ENCODE results near the gene LGR4.
"Not testable (repeated sequence)": the region's sequence is repeated elsewhere in the genome, so short reads cannot be mapped to it uniquely, and the experiment has no call there.

Gene LGR4

GRCh38 chr11:27458182-27458581, 14.4 kb downstream of the LGR4 start:
- DNase-seq = no peak

- no peak for DNase-seq
Observed at GRCh38 chr11:27456795-27457329, 15.7 kb downstream of the LGR4 start.

GRCh38 chr11:27456140-27456794, 16.3 kb downstream of the LGR4 start:
- DNase-seq = no peak

GRCh38 chr11:27455667-27456066, 16.9 kb downstream of the LGR4 start:
- DNase-seq = no peak

GRCh38 chr11:27453701-27454100, 18.9 kb downstream of the LGR4 start:
- DNase-seq = no peak

GRCh38 chr11:27452147-27452546, 20.4 kb downstream of the LGR4 start:
- no peak for DNase-seq

GRCh38 chr11:27451244-27451965, 21.2 kb downstream of the LGR4 start:
- no peak for DNase-seq

- DNase-seq = not testable (repeated sequence)
Observed at GRCh38 chr11:27448184-27448540, 24.4 kb downstream of the LGR4 start.

GRCh38 chr11:27447288-27448183, 25.1 kb downstream of the LGR4 start:
- DNase-seq = no peak

GRCh38 chr11:27445625-27446024, 27.0 kb downstream of the LGR4 start:
- DNase-seq = no peak

GRCh38 chr11:27444801-27445215, 27.8 kb downstream of the LGR4 start:
- no peak for DNase-seq

- DNase-seq = no peak
Observed at GRCh38 chr11:27443746-27444507, 28.7 kb downstream of the LGR4 start.

- DNase-seq = no peak
Observed at GRCh38 chr11:27443227-27443626, 29.4 kb downstream of the LGR4 start.

- no peak for DNase-seq
Observed at GRCh38 chr11:27440090-27440489, 32.5 kb downstream of the LGR4 start.

GRCh38 chr11:27438595-27438981, 34.0 kb downstream of the LGR4 start:
- DNase-seq = no peak

- no peak for DNase-seq
Observed at GRCh38 chr11:27437829-27438594, 34.6 kb downstream of the LGR4 start.

GRCh38 chr11:27436916-27437315, 35.7 kb downstream of the LGR4 start:
- DNase-seq = no peak

- DNase-seq = no peak
Observed at GRCh38 chr11:27433742-27434141, 38.8 kb downstream of the LGR4 start.

GRCh38 chr11:27431808-27432207, 40.8 kb downstream of the LGR4 start:
- no peak for DNase-seq

GRCh38 chr11:27429761-27430393, 42.7 kb downstream of the LGR4 start:
- DNase-seq = no peak
